RWPE1 (cell line): Measurements from ENCODE around the gene JAZF1.

Experiments
- CTCF ChIA-PET: fragments of 350-600 bp; sonication (Branson Sonifier 250); formaldehyde crosslinking; extraction: SDS; loops from one replicate; lab custom pipeline; 2021; lab: Yijun Ruan, JAX
- POLR2A ChIA-PET: fragments of 400-600 bp; formaldehyde crosslinking; extraction: SDS; loops from one replicate; lab custom pipeline; 2020; ENCODE audit warnings: antibody characterized with exemption; ENCODE audit not compliant: low non-redundant PET; lab: Yijun Ruan, JAX
- DNase-seq: peaks from one replicate; pipeline ENCODE4 v3.0.0; 2012; ENCODE audit warnings: low spot score
- H3K27ac ChIP-seq: fragments of 450-650 bp; 2 replicates; pipeline ENCODE4 v1.5.1; 2017
- CTCF ChIP-seq: fragments of 450-650 bp; conservative IDR thresholded peaks from 2 replicates; pipeline ENCODE4 v1.5.1; 2017; ENCODE audit warnings: low read depth, mild to moderate bottlenecking

The JAZF1 gene

DNA sequence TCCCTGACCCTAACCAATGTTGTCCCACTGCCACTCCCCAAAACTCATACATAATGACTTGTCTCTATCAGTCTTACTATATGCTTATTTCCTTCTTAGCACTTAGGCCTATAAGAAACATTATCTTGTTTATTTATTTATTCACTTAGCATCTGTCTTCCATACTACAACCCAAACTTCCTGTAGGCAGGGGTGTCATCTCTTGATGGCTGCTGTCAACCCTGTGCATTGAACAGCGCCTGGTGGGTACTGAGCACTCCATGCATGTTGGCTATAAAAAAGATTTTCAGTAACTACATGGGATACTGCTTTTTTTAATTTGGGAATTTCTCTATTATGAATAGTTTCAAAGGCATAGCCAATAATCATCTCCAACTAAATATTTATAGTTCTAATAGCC lies 46.7 kb downstream of the JAZF1 start:
- POLR2A ChIA-PET = no interaction called here
- DNase-seq = no peak
- no peak for TF ChIP-seq CTCF
- H3K27ac ChIP-seq = no peak overlapping the region
- CTCF ChIA-PET = interaction anchor here (0.6 kb wide), 1 partner anchor 503 kb away, joined by 3 read pairs; no protein-coding TSS in a partner anchor

GRCh38 chr7:28132959-28133870 lies 47.4 kb downstream of the JAZF1 start:
- no peak for TF ChIP-seq CTCF
- no peak overlapping the region for H3K27ac ChIP-seq
- ChIA-PET CTCF (interaction anchor here (1.1 kb wide), 1 partner anchor 36 kb away, joined by 3 read pairs; no protein-coding TSS in a partner anchor), POLR2A (no interaction called here)
- DNase-seq = no peak

GRCh38 chr7:28130277-28130676 lies 50.3 kb downstream of the JAZF1 start:
- DNase-seq = no peak
- no peak for TF ChIP-seq CTCF
- ChIA-PET POLR2A (no interaction called here), CTCF (interaction anchor here (1.0 kb wide), 1 partner anchor 9 kb away, joined by 4 read pairs; no protein-coding TSS in a partner anchor)
- H3K27ac ChIP-seq = no peak overlapping the region

- DNase-seq = no peak
- TF ChIP-seq CTCF = no peak
- POLR2A ChIA-PET = no interaction called here
- CTCF ChIA-PET = no interaction called here
- H3K27ac ChIP-seq = no peak overlapping the region
Observed at GRCh38 chr7:28128608-28129007, 52.0 kb downstream of the JAZF1 start.

GRCh38 chr7:28126410-28127041 lies 54.1 kb downstream of the JAZF1 start:
- POLR2A ChIA-PET = no interaction called here

More at GRCh38 chr7:28126410-28127041, 54.1 kb downstream of the JAZF1 start:
- CTCF ChIA-PET = interaction anchor here (0.6 kb wide), 1 partner anchor 482 kb away, joined by 3 read pairs; no protein-coding TSS in a partner anchor
- DNase-seq = no peak
- H3K27ac ChIP-seq = no peak overlapping the region
- TF ChIP-seq CTCF = no peak
